ENCODE measurements around the gene EXOSC7.

- no peak for TF ChIP-seq CTCF (IDR thresholded peaks at IDR 0.05)
- no peak for TF ChIP-seq POLR2A (IDR thresholded peaks at IDR 0.05)
These were observed 15.5 kb upstream of the EXOSC7 start for GRCh38 chr3:44960387-44961026.

All from adrenal gland (tissue), 5 donors.